ENCODE results near the gene OR2S2.

- TF ChIP-seq CTCF (IDR thresholded peaks at IDR 0.05), result no peak
- no peak for TF ChIP-seq EZH2 (IDR thresholded peaks at IDR 0.05; ENCODE audit: borderline replicate concordance, insufficient read depth, low read depth, low read length, poor library complexity, severe bottlenecking)
These were observed 24.3 kb downstream of the OR2S2 start for GRCh38 chr9:35933550-35934067.
